Activated B cell treated with CpG ODN at 0.5 μM for 24 hours (primary cell): ENCODE measurements around the gene CTRL. TPM values are rescaled to one million over a fixed set of nuclear protein-coding genes. Genes with fewer than 3 reads are reported as not detected.

Experiments used
- ATAC-seq: fragments of 200-7000 bp; cut with Tn5 transposase; one replicate; pipeline ENCODE4 v1.10.0; 2021; ENCODE audit warnings: low read depth, mild to moderate bottlenecking, moderate library complexity
- CTCF ChIA-PET: fragments of 350-600 bp; sonication (Branson Sonifier 250); formaldehyde crosslinking; loops from one replicate; lab custom pipeline; 2021; ENCODE audit warnings: antibody characterized with exemption; lab: Charles Lee
- POLR2A ChIA-PET: fragments of 350-600 bp; sonication (Branson Sonifier 250); formaldehyde crosslinking; loops from one replicate; lab custom pipeline; 2021; ENCODE audit warnings: antibody characterized with exemption; lab: Charles Lee
- DNase-seq: peaks from one replicate; pipeline ENCODE4 v3.0.0; 2022
- H3K27ac Mint-ChIP-seq: one replicate; pipeline ENCODE4 v1.8.0; 2020; ENCODE audit warnings: mixed read lengths
- H3K27me3 Mint-ChIP-seq: one replicate; pipeline ENCODE4 v1.8.0; 2021; ENCODE audit warnings: mixed read lengths
- H3K36me3 Mint-ChIP-seq: one replicate; pipeline ENCODE4 v1.8.0; 2021; ENCODE audit warnings: low read depth, mixed read lengths
- H3K4me1 Mint-ChIP-seq: one replicate; pipeline ENCODE4 v1.8.0; 2021; ENCODE audit warnings: mixed read lengths
- H3K4me3 Mint-ChIP-seq: one replicate; pipeline ENCODE4 v1.8.0; 2020; ENCODE audit warnings: mild to moderate bottlenecking, mixed read lengths
- H3K9me3 Mint-ChIP-seq: one replicate; pipeline ENCODE4 v1.8.0; 2020; ENCODE audit warnings: mixed read lengths
- CTCF ChIP-seq: fragments of 200-600 bp; IDR thresholded peaks from one replicate; pipeline ENCODE4 v1.8.0; 2022; ENCODE audit warnings: antibody characterized with exemption, mild to moderate bottlenecking
- intact Hi-C: fragments of 100-400 bp; cut with micrococcal nuclease; formaldehyde crosslinking; loops from one replicate; pipeline ENCODE4 v1.15.1; 2024
- total RNA-seq: library from RNA; stranded (reverse); gene quantifications from 2 replicates; pipeline ENCODE4 v1.2.3, GENCODE V29; 2022

Gene CTRL
- total RNA-seq = 4.1 and 6.2 TPM in 2 replicates

- H3K4me3 Mint-ChIP-seq = no peak within 1 kb of the TSS
- intact Hi-C loops = no loop called here
- DNase-seq = no peak
- H3K4me1 Mint-ChIP-seq = peaks cover 26% of the 10 kb centered on the region
- H3K9me3 Mint-ChIP-seq = no peaks in the 10 kb centered on the region
- no peak for TF ChIP-seq CTCF
- no peak within 1 kb of the TSS for H3K27ac Mint-ChIP-seq
- H3K27me3 Mint-ChIP-seq = no peaks in the 10 kb centered on the region
- CTCF ChIA-PET = interaction anchor here (0.8 to 1.1 kb wide), 2 partner anchors 10 to 109 kb away, joined by 3 read pairs; no protein-coding TSS in a partner anchor
- POLR2A ChIA-PET = interaction anchor here (0.6 kb wide), 1 partner anchor 91 kb away, joined by 3 read pairs; the partner anchor contains the start of genes DDX28 and DUS2
- peaks cover 78% of the 10 kb centered on the region for H3K36me3 Mint-ChIP-seq
- ATAC-seq = no peak
Observed at GRCh38 chr16:67931712-67932461, at the start of gene CTRL. TSS of gene CTRL (minus strand) at chr16:67931862. CDS start at chr16:67931852, 10 bp downstream.

- peaks cover 33% of the 10 kb centered on the region for H3K4me1 Mint-ChIP-seq
- H3K27ac Mint-ChIP-seq = no peak within 1 kb of the TSS
- no peak for DNase-seq
- H3K27me3 Mint-ChIP-seq = no peaks in the 10 kb centered on the region
- no peak for TF ChIP-seq CTCF
- intact Hi-C loops = no loop called here
- ATAC-seq = no peak
- ChIA-PET CTCF (interaction anchor here (0.6 to 0.7 kb wide), 2 partner anchors 14 to 445 kb away, joined by 3 read pairs; no protein-coding TSS in a partner anchor), POLR2A (interaction anchor here (0.7 kb wide), 1 partner anchor 60 kb away, joined by 3 read pairs; no protein-coding TSS in a partner anchor)
- no peaks in the 10 kb centered on the region for H3K9me3 Mint-ChIP-seq
- no peak within 1 kb of the TSS for H3K4me3 Mint-ChIP-seq
- no peaks in the 10 kb centered on the region for H3K36me3 Mint-ChIP-seq
Observed at GRCh38 chr16:67979955-67980678, 48.5 kb upstream of the CTRL start, which contains the start of gene DPEP3. TSS of gene DPEP3 (minus strand) at chr16:67980499. CDS start at chr16:67980380, 119 bp downstream.

- Mint-ChIP-seq H3K4me3 (no peak overlapping the region), H3K36me3 (no peaks in the 10 kb centered on the region), H3K9me3 (no peaks in the 10 kb centered on the region), H3K4me1 (peaks cover 10% of the 10 kb centered on the region), H3K27me3 (no peaks in the 10 kb centered on the region), H3K27ac (no peak overlapping the region)
- no peak for ATAC-seq
- ChIA-PET POLR2A (no interaction called here), CTCF (no interaction called here)
- intact Hi-C loops = no loop called here
- no peak for DNase-seq
- no peak for TF ChIP-seq CTCF
Observed at GRCh38 chr16:67977469-67978227, 46.0 kb upstream of the CTRL start.

- TF ChIP-seq CTCF = no peak
- Mint-ChIP-seq H3K27me3 (no peaks in the 10 kb centered on the region), H3K9me3 (no peaks in the 10 kb centered on the region), H3K36me3 (no peaks in the 10 kb centered on the region), H3K4me1 (peaks cover 8% of the 10 kb centered on the region), H3K27ac (no peak overlapping the region), H3K4me3 (no peak overlapping the region)
- no peak for DNase-seq
- POLR2A ChIA-PET = interaction anchor here (0.6 kb wide), 1 partner anchor 59 kb away, joined by 3 read pairs; no protein-coding TSS in a partner anchor
- no peak for ATAC-seq
- CTCF ChIA-PET = no interaction called here
- intact Hi-C loops = no loop called here
Observed at GRCh38 chr16:67977005-67977404, 45.3 kb upstream of the CTRL start.
